GM21423 (cell line): Measurements from ENCODE around the gene HPSE2.

Experiments
- ATAC-seq: cut with Tn5 transposase; IDR thresholded peaks from one replicate; pipeline ENCODE4 v1.9.1; 2021; ENCODE audit warnings: mild to moderate bottlenecking, moderate library complexity; ENCODE audit not compliant: unreplicated experiment

The HPSE2 gene

DNA sequence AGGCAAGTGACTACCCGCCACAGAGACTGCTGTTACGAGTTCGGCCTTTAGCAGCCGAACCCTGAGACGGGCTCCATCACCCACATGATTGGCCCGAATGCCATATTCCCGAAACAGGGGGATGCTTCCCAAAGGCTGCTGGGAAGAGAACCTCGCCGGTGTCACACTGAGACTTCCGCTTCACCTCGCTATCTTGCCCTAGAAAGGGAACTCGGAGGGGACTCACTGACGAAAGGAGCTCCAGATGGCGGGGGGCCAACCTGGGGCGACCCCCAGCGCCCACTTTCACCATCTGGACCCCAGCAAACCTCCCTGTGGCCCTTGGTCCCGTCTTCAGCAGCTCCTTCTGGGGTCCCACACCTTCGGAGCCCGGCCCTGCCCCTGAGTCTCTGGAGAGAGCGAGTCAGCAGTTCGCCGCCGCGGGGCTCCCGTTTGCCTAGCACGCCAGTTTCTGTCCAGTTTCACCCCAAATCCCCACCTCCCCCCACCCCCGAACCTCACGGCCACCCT, 789.4 kb downstream of the HPSE2 start:
- ATAC-seq, result peak; percentile 24

DNA sequence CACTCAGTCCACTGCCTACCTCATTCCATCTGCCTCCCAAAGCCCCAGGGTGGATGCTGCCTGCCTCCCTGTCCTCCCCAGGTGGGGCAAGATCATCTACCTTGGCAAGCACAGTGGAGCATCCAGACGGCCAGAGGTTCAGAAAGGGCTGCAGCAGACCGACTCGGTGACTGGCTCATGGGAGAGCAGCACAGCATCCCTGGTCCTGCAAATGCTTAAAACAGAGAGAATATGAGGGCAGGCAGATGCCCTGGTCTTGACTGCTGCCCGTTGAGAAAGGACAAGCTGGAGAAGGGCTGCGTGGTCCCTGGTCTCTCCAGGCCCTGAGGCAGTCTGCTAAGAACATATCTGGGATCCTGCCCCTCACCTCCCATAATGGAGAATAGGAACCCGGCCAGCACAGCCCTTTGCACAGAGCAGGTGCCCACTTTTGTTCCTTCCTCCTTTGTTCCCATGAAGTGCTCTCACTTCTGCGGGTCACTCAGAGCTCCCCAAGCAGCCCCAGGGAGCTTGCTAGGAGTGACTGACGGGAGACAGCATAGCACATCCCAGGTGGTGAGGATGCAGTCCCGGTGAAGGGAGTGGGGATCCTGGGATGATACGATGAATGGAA, 790.3 kb downstream of the HPSE2 start:
- ATAC-seq, result no peak

DNA sequence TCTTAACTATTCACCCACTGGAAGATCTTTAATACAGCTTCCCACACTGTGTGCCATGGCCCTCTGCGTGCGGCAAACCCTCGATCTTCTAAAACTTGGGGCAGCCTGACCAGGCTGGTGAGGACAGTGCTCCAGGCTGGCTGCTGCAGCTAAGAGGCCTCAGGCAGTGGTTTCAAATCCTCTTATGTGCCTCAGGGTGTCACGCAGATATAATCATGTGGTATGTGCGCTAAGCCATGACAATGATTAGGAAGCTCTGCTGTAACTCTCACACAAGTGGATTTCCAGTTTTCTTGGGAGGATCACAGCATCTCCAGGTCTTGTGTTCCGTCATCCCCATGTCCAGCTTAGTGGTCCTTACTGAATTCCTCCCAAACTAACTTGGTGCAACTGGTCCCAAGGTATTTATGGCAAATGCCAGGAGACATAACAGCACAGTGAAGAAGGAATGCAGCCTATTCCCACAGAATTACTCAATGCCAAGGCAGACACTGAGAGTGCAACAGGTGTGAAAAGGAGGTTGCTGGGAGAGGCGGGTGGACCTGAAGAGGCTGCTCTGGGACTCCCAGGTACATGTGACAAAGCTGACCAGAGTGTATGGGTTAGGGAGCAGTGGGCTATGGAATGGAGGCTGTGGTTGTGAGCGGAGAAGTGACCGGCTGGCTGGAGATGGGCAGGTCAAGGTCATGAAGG, 791.2 kb downstream of the HPSE2 start:
- no peak for ATAC-seq

GRCh38 chr10:98438715-98439114, 796.9 kb downstream of the HPSE2 start:
- no peak for ATAC-seq

GRCh38 chr10:98436704-98437103, 798.9 kb downstream of the HPSE2 start:
- no peak for ATAC-seq

DNA sequence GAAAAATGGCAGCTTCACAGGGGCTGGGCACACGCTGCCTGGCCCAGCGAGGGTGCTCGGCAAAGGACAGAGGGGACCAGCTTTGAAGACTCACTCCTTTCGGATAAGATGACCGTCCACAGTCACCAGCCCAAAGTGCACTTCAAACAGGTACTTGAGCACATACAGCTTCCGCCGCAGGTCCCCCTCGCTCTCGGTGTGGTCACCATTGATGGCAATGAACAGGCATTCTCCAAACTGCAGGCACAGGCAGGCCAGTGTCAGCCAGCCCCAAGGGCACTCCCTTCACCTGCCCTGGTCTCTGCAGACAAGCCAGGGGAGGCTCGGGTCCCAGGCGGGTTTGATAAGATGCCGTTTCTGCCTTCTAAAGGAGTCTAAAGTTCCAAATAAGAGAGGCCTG, 800.5 kb downstream of the HPSE2 start:
- ATAC-seq, result no peak

GRCh38 chr10:98433881-98434732, 801.5 kb downstream of the HPSE2 start:
- no peak for ATAC-seq

DNA sequence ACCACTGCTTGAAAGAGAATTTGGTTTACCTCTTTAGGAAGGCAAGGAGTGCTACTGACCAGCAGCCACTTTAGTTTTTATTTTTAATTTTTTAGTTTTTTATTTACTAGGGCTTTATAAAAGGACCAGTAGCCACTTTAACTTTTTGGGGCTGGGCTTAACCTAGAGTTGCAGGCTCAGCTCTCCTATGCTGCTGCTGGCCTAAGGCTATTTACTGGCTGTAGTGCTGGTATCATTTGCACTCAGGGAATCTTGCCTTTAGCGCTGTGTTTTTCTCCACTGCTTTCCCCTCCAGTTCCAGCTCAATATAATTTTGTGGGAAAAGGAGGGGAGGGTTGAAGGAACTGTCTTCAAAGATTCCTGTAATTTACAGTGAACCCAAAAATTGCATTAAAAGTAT, 802.3 kb downstream of the HPSE2 start:
- ATAC-seq, result no peak

GRCh38 chr10:98432330-98432729, 803.3 kb downstream of the HPSE2 start:
- no peak for ATAC-seq

GRCh38 chr10:98431016-98431415, 804.6 kb downstream of the HPSE2 start:
- ATAC-seq, result no peak

DNA sequence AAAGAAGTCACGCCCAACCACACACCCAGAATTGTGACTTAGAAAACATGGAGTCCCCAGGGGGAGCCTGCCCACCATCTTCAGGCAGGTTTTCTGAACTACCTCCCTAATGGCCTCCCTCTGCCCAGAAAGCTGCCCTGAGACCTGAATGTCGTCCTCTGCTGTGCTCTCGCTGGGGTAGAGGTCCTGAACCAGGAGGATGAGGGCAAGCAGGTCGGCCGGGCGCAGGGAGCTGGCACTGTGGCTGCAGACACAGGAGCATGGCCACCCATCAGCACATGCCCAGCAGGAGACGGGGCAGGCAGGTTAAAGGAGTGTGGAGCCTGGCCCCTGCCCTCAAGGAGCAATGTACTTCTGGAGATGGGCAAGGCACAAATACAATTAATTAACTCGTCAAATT, 805.2 kb downstream of the HPSE2 start:
- no peak for ATAC-seq

DNA sequence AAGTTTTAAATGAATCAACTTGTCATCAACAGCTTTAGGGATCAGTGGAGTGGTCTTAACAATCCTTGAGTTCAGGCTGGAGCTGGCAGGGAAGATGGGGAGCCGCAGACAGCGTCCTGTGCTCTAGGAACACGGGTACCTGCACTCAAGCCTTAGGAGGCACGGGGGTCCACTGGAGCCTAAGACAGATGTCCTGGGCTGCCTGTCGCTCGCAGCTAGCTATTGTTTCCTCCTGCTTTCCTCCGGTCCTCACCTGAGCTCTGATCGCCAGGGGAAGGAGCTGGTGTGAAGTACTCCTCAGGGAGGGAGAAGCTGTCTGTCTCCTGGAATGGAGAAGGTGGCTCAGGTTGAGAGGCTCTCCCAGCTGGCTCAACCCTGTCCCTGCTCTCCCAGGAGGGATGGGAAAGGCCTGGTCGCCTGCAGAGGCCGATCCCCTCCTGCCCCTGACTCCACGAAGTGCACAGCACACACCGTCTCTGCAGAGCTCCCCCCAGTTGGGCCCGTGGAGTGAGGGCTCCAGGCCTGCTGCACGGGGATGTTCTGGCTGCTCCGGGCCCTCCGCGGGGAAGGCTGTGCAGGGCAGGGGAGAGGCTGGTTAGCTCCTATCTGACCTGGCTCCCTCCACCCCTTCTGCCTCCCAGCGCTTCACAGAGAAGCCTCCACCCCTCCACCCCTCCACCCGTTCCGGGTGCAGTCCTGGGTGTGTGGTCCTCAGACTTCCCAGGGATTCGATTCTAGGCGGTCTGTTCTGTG, 806.2 kb downstream of the HPSE2 start:
- ATAC-seq, result no peak

DNA sequence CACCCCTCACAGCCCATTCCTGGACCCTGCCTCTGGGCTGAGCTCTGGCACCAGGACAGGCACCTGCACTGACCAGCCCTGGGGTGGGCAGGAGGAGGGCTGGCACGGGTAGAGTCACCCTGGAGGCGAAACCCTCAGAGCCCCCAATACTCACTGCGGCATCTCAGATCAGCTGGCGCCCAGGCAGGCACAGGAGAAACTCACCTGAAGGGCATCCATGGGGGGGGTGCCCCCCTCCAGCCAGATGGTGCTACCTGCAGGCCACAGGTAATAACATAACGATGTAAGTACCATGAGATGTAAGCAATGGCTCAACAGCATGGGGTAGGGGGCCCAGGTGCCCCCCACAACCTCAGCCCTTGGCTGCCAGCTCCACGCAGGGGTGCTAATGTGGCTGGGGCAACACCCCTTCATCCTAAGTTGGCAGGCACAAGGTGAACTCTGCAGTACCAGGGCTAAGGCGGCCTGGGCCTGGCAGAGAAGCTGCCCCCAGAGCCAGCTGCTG, 808.6 kb downstream of the HPSE2 start:
- ATAC-seq, result no peak

GRCh38 chr10:98425511-98426352, 809.9 kb downstream of the HPSE2 start:
- no peak for ATAC-seq

DNA sequence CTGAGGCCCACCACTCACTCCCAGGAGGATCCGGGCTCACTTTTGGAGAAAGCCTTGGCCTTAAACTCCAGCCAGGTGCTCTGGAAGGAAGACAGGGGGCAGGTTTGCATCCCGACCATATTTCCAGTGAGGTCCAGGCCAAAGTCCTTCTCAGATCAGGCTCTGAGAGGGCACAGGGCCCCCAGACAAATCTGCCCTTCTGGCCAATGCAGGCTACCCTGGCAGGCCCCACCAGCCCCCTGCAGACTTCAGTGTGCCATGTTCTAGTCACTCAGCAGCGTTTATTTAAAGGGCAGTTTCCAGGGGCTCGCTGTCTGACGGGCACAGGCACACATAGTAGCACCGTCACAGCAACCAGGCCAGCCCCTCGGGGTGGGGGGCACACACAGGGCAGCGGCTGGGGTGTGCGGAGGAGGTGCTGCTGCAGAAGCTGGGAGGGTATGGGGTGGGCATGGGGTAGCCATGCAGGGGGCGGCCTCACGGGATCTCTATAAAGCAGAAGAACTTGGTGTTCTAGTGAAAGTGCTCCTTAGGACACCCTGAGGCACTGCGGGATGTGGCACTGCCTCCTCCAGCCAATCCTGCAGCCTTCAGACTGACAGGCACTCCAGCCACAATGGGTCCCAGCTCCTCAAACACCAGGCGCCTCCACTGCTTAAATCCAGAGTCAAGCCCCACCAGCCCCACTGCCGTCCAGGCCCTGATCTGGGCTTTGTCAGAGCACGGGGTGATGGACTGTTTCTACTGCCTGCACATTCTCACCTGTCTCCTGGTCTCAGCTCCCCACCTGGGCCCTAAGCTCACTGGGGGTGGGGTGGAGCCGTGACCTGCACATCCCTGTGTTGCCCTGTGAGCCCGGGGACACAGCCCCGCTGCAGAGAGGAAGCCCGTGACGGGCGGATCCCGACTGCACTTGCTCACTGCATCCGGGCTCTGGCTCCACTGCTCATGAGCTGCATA, 811.1 kb downstream of the HPSE2 start:
- ATAC-seq, result no peak

DNA sequence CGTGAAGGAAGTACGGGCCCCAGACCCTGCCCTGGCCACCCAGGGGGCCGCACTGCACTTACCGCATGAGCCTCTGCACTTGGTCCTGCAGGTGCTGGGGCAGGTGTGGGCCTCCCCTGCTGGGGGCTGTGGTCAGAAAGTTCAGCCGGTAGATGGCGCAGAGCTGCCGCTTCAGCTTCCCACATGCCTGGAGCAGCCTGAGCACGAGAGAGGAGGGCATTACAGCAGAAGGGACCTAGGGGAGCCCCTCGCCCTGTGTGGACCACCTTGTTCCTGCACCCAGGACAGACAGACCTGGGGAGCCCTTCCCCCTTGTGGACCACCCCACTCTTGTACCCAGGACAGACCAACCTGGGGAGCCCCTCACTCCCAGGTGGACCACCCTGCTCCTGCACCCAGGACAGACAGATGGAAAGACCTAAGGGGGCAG, 811.9 kb downstream of the HPSE2 start:
- no peak for ATAC-seq

- ATAC-seq, result no peak
Measured at GRCh38 chr10:98422182-98422581, 813.5 kb downstream of the HPSE2 start.

DNA sequence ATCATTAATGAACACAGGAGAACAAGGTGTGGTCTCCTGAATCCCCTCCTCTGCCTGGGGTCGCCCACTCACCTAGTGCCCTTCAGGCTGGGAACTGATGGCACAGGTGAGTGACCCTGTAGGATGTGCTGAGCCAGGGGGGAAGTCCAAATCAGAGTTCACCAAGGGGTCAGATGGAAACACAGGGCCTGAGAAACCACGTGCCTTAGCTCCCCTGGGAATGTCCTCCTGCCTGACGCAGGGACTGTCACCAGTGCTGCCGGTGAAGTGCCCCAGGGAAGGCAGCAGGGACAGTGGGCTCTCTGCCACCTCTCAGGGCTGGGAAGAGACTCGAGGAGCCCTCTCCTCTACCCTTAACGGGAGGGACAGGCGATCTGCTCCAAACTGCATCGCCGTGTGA, 814.9 kb downstream of the HPSE2 start:
- ATAC-seq, result no peak
